ENCODE results near the gene SNAPC2.

DNA sequence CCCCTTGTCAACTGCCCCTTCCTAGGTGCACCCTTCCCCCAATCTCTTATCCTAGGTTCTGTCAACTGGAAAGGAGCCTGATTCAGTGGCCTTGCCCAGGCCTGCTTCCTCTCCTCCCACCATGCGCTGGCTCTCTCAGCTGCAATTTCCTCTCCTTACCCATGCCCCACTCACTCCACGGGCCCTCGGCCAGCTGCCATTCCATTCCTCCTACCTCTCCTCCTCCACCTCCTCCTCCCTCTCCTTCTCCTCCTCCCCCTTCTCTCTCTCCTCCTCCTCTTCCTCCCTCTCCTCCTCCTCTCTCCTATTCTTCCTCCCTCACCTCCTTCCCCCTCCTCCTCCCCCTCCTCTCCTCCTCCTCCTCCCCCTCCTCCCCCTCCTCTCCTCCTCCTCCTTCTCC lies 32.9 kb downstream of the SNAPC2 start:
- TF ChIP-seq, protein P1, sequence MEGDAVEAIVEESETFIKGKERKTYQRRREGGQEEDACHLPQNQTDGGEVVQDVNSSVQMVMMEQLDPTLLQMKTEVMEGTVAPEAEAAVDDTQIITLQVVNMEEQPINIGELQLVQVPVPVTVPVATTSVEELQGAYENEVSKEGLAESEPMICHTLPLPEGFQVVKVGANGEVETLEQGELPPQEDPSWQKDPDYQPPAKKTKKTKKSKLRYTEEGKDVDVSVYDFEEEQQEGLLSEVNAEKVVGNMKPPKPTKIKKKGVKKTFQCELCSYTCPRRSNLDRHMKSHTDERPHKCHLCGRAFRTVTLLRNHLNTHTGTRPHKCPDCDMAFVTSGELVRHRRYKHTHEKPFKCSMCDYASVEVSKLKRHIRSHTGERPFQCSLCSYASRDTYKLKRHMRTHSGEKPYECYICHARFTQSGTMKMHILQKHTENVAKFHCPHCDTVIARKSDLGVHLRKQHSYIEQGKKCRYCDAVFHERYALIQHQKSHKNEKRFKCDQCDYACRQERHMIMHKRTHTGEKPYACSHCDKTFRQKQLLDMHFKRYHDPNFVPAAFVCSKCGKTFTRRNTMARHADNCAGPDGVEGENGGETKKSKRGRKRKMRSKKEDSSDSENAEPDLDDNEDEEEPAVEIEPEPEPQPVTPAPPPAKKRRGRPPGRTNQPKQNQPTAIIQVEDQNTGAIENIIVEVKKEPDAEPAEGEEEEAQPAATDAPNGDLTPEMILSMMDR (IDR thresholded peaks at IDR 0.05): no peak
- TF ChIP-seq ZFX (IDR thresholded peaks at IDR 0.05; ENCODE audit: borderline replicate concordance): no peak
